Measurements from ENCODE around the gene OR2AG2. TPM values are rescaled to one million over a fixed set of nuclear protein-coding genes. Genes with fewer than 3 reads are reported as not detected.

The OR2AG2 gene
- total and polyA plus RNA-seq, 2 donors, result 0.05 TPM

DNA sequence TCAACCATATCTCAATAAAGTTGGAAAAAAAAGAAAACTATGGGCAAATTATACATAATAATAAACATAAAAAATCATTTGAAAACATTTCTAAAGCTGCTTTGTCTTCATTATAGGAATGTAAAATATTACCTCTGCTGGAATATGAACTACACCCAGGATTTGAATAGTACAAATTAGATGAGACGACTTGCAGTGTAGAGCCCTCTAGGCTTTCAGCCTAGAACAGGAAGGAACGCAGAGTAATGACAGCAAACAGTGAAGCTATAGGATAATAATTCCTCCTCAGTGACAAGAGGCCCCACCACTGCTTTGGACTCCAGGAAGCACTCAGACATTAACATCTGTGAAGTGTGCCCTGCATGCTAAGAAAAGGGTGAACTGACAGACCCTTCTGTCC lies 18.8 kb upstream of the OR2AG2 start:
- Histone ChIP-seq H3K27ac (ENCODE audit: low read depth in 1 of 2, low read length in 1 of 2) (no peak overlapping the region), H3K4me3 (ENCODE audit: low read length in 2 of 2) (no peak overlapping the region), H3K27me3 (ENCODE audit: control insufficient read depth in 2 of 2, insufficient read depth in 1 of 2, low read length in 1 of 2) (no peaks in the 10 kb centered on the region), H3K9me3 (ENCODE audit: control insufficient read depth in 2 of 2, insufficient read depth in 1 of 2, low read length in 1 of 2) (no peaks in the 10 kb centered on the region), H3K36me3 (ENCODE audit: control insufficient read depth in 2 of 2, insufficient read depth in 2 of 2, low read length in 1 of 2) (no peaks in the 10 kb centered on the region), H3K4me1 (ENCODE audit: control insufficient read depth in 2 of 2, insufficient read depth in 2 of 2, low read length in 2 of 2) (no peaks in the 10 kb centered on the region)
- whole genome bisulfite sequencing, result 91% methylated on average over 2 of the region's 2 CpGs
- DNase-seq (ENCODE audit: low read depth in 6 of 9, low spot score in 9 of 9), result no peak

DNA sequence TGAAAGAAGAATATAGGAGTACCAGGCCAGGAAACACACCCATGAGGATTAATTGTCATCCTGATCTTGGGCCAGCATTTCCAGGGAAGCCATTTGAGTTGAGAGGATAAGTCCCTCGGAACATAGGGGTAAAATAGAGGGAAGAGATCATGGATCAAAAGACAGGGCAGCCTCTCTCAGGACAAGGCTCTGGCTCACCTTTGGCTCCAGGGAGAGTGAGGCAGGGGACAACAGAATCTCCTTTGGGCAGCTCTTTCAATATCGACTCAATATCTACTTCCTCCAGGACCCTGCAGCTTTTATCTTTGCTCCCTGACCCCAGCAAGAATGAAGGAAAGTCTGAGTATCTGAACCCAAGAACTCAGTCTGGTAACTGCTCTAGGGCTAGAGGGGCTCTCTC lies 10.9 kb upstream of the OR2AG2 start, which contains the start of gene OR2AG1:
Gene OR2AG1, plus strand, starts transcription at position 301 of the 400 bp plus-strand sequence. CDS start 2,018 bp downstream, outside the sequence.
- DNase-seq (ENCODE audit: low read depth in 6 of 9, low spot score in 9 of 9), result no peak
- WGBS, result 91% methylated on average over 2 of the region's 2 CpGs
- H3K9me3 ChIP-seq (ENCODE audit: control insufficient read depth in 2 of 2, insufficient read depth in 1 of 2, low read length in 1 of 2), result no peaks in the 10 kb centered on the region
- H3K4me1 ChIP-seq (ENCODE audit: control insufficient read depth in 2 of 2, insufficient read depth in 2 of 2, low read length in 2 of 2), result no peaks in the 10 kb centered on the region
- H3K4me3 ChIP-seq (ENCODE audit: low read length in 2 of 2), result no peak within 1 kb of the TSS
- H3K36me3 ChIP-seq (ENCODE audit: control insufficient read depth in 2 of 2, insufficient read depth in 2 of 2, low read length in 1 of 2), result no peaks in the 10 kb centered on the region
- no peak within 1 kb of the TSS for H3K27ac ChIP-seq (ENCODE audit: low read depth in 1 of 2, low read length in 1 of 2)
- no peaks in the 10 kb centered on the region for H3K27me3 ChIP-seq (ENCODE audit: control insufficient read depth in 2 of 2, insufficient read depth in 1 of 2, low read length in 1 of 2)

DNA sequence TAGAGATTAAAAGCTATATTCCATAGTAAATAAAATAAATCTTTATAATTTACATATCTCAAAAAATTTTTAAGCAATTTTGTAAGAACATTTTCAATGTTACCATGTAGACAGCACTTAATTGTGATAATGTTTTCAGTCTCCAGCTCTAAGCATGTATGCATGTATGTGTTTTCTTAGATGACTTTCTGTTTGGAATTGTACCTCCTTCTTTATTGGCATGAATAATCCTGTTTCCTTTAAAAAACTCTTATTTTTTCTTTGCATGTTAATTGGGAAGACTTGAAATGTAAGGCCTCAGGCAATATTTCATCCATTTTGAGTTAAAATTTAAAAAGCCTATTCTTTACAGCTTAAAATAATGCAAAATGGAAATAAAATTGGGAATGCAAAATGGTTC lies 9.1 kb upstream of the OR2AG2 start:
- H3K27ac ChIP-seq (ENCODE audit: low read depth in 1 of 2, low read length in 1 of 2), result no peak overlapping the region
- H3K4me3 ChIP-seq (ENCODE audit: low read length in 2 of 2), result no peak overlapping the region
- H3K27me3 ChIP-seq (ENCODE audit: control insufficient read depth in 2 of 2, insufficient read depth in 1 of 2, low read length in 1 of 2), result no peaks in the 10 kb centered on the region
- no peaks in the 10 kb centered on the region for H3K9me3 ChIP-seq (ENCODE audit: control insufficient read depth in 2 of 2, insufficient read depth in 1 of 2, low read length in 1 of 2)
- no peaks in the 10 kb centered on the region for H3K4me1 ChIP-seq (ENCODE audit: control insufficient read depth in 2 of 2, insufficient read depth in 2 of 2, low read length in 2 of 2)
- H3K36me3 ChIP-seq (ENCODE audit: control insufficient read depth in 2 of 2, insufficient read depth in 2 of 2, low read length in 1 of 2), result no peaks in the 10 kb centered on the region
- DNase-seq (ENCODE audit: low read depth in 6 of 9, low spot score in 9 of 9), result no peak

DNA sequence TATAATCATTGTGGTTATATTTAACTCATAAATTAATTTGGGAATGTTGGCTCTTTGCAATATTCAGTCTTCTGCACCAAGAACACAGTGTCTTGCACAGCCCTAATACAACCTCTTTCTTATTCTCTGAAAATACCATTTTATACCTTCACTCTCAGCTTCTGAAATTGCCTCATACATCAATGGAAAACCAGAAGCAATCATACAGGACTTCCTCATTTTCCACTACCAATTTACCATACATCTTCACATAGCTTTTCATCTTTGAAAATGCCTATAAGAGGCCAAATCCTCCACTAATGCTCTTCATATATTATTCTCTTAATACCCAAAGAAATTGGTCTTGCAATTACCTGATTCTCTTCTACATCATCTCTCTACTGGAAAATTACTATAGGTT lies 6.7 kb upstream of the OR2AG2 start:
- no peaks in the 10 kb centered on the region for H3K36me3 ChIP-seq (ENCODE audit: control insufficient read depth in 2 of 2, insufficient read depth in 2 of 2, low read length in 1 of 2)
- no peaks in the 10 kb centered on the region for H3K4me1 ChIP-seq (ENCODE audit: control insufficient read depth in 2 of 2, insufficient read depth in 2 of 2, low read length in 2 of 2)
- H3K27ac ChIP-seq (ENCODE audit: low read depth in 1 of 2, low read length in 1 of 2), result no peak overlapping the region
- DNase-seq (ENCODE audit: low read depth in 6 of 9, low spot score in 9 of 9), result no peak
- no peaks in the 10 kb centered on the region for H3K27me3 ChIP-seq (ENCODE audit: control insufficient read depth in 2 of 2, insufficient read depth in 1 of 2, low read length in 1 of 2)
- H3K9me3 ChIP-seq (ENCODE audit: control insufficient read depth in 2 of 2, insufficient read depth in 1 of 2, low read length in 1 of 2), result no peaks in the 10 kb centered on the region
- no peak overlapping the region for H3K4me3 ChIP-seq (ENCODE audit: low read length in 2 of 2)

DNA sequence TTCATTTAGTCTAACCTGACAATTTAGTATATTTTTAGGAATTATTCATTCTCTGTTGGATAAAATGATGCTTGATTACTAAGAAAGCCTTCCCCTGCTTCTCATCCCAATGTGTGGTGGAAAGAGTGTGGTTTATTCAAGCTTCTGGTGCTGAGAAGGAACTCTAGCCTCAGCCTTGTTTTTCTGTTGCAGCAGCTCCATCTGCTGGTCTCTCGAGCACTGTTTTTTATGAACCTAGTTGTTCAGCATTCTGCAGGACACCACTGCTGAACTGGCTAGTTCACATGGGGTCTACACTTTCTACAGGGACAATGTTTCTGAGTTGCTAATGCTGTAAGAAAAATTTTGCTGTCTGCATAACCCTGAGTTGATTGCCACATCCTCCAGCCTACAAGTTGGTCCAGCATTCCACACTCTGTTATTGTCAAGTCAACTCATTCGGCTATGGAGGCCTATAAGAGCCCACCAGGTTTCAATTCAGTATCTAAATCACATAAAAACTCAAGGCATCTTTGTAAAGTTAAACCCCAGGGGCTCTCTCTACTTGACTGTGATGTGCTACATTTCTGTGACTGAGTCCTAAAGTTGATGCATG lies 14.3 kb downstream of the OR2AG2 start:
- peak in 6 of 9 donors; percentile 35 to 78 (median 58) for DNase-seq (ENCODE audit: low read depth in 6 of 9, low spot score in 9 of 9)
- H3K4me1 ChIP-seq (ENCODE audit: control insufficient read depth in 2 of 2, insufficient read depth in 2 of 2, low read length in 2 of 2), result no peaks in the 10 kb centered on the region
- no peaks in the 10 kb centered on the region for H3K27me3 ChIP-seq (ENCODE audit: control insufficient read depth in 2 of 2, insufficient read depth in 1 of 2, low read length in 1 of 2)
- H3K4me3 ChIP-seq (ENCODE audit: low read length in 2 of 2), result no peak overlapping the region
- H3K36me3 ChIP-seq (ENCODE audit: control insufficient read depth in 2 of 2, insufficient read depth in 2 of 2, low read length in 1 of 2), result no peaks in the 10 kb centered on the region
- H3K9me3 ChIP-seq (ENCODE audit: control insufficient read depth in 2 of 2, insufficient read depth in 1 of 2, low read length in 1 of 2), result peaks cover 0 to 2% of the 10 kb centered on the region in 2 donors
- WGBS, result 50% methylated on average over 2 of the region's 2 CpGs
- no peak overlapping the region for H3K27ac ChIP-seq (ENCODE audit: low read depth in 1 of 2, low read length in 1 of 2)

DNA sequence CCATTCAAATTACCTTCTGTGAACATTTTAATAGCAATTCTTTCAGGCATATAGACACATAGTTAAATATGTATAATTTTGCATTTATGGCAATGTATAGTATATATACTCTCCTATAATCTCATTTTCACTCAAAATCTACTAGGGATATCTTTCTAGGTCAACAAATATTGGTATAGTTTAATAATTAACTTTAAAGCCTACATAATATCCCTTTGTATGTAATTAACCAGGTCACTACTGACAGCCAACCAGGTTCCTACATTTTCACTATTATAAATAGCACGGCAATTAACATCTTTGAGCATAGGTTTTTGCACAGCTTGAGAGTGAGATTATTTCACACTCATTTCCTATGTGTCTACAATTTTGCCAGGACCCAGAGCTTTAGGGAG lies 15.8 kb downstream of the OR2AG2 start:
- H3K4me3 ChIP-seq (ENCODE audit: low read length in 2 of 2), result no peak overlapping the region
- H3K9me3 ChIP-seq (ENCODE audit: control insufficient read depth in 2 of 2, insufficient read depth in 1 of 2, low read length in 1 of 2), result no peaks in the 10 kb centered on the region
- no peaks in the 10 kb centered on the region for H3K36me3 ChIP-seq (ENCODE audit: control insufficient read depth in 2 of 2, insufficient read depth in 2 of 2, low read length in 1 of 2)
- no peak for DNase-seq (ENCODE audit: low read depth in 6 of 9, low spot score in 9 of 9)
- H3K4me1 ChIP-seq (ENCODE audit: control insufficient read depth in 2 of 2, insufficient read depth in 2 of 2, low read length in 2 of 2), result no peaks in the 10 kb centered on the region
- H3K27ac ChIP-seq (ENCODE audit: low read depth in 1 of 2, low read length in 1 of 2), result no peak overlapping the region
- 98% methylated on average over 1 of the region's 1 CpG for WGBS
- no peaks in the 10 kb centered on the region for H3K27me3 ChIP-seq (ENCODE audit: control insufficient read depth in 2 of 2, insufficient read depth in 1 of 2, low read length in 1 of 2)

DNA sequence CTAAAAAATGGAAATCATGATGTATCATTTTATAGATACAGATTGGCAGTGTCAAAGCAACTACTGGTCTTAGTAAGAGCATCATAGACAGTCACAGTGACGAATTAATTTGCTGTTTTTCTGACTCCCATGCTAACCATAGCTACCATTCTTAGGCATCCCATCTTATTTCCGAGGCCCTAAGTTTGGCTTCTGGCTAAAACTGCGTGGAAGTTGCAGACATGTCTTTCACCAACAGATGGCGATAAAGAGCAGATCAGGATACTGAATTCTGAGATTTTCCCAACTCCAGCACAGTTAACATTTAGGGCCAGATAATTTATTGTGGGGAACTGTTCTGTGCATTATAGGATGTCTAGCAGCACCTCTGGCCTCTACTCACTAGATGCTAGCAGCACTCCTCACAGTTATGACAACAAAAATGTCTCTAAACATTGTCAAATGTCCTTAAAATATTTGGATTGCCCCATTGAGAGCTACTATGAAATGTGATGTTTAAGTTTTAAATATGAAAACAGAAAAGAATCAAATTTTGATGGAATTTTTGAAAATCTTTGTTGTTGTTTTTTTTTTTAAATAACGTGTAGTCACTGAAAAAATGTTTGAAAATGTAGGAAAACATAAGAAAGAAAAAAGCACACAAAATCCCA lies 16.3 kb downstream of the OR2AG2 start:
- peak in 4 of 9 donors; percentile 10 to 54 (median 33) for DNase-seq (ENCODE audit: low read depth in 6 of 9, low spot score in 9 of 9)
- Histone ChIP-seq H3K27me3 (ENCODE audit: control insufficient read depth in 2 of 2, insufficient read depth in 1 of 2, low read length in 1 of 2) (no peaks in the 10 kb centered on the region), H3K4me1 (ENCODE audit: control insufficient read depth in 2 of 2, insufficient read depth in 2 of 2, low read length in 2 of 2) (no peaks in the 10 kb centered on the region), H3K9me3 (ENCODE audit: control insufficient read depth in 2 of 2, insufficient read depth in 1 of 2, low read length in 1 of 2) (no peaks in the 10 kb centered on the region), H3K27ac (ENCODE audit: low read depth in 1 of 2, low read length in 1 of 2) (no peak overlapping the region), H3K4me3 (ENCODE audit: low read length in 2 of 2) (no peak overlapping the region), H3K36me3 (ENCODE audit: control insufficient read depth in 2 of 2, insufficient read depth in 2 of 2, low read length in 1 of 2) (no peaks in the 10 kb centered on the region)
- WGBS, result 31% methylated on average over 5 of the region's 5 CpGs

DNA sequence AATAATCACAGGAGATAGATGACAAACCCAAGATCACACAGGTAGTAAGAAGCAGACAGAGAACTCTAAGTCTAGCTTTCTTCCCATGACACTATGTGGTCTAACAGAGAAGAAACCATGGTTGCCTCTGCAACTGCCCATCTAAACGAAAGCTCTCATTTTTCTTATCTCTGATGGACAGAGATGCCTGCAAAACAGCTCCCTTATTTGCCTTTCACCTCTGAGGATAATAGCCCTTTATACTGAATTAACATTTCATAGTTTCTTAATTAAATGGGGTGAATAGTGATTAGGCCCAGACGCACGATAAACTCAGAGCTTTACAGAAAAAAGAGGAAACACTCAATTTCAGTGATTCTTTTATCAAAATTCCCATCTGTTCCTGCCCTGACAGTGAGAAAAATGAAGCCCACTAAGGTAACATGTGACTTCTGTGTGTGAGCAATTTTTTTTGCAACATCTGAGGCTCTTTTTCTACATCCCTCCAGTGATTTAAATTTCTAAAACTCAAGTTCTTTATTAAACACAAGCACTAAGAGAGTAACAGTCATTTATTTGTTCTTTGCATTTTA lies 24.6 kb downstream of the OR2AG2 start:
- 58% methylated on average over 3 of the region's 3 CpGs for WGBS
- H3K9me3 ChIP-seq (ENCODE audit: control insufficient read depth in 2 of 2, insufficient read depth in 1 of 2, low read length in 1 of 2), result no peaks in the 10 kb centered on the region
- H3K4me3 ChIP-seq (ENCODE audit: low read length in 2 of 2), result no peak overlapping the region
- no peaks in the 10 kb centered on the region for H3K36me3 ChIP-seq (ENCODE audit: control insufficient read depth in 2 of 2, insufficient read depth in 2 of 2, low read length in 1 of 2)
- no peak for DNase-seq (ENCODE audit: low read depth in 6 of 9, low spot score in 9 of 9)
- no peaks in the 10 kb centered on the region for H3K27me3 ChIP-seq (ENCODE audit: control insufficient read depth in 2 of 2, insufficient read depth in 1 of 2, low read length in 1 of 2)
- H3K27ac ChIP-seq (ENCODE audit: low read depth in 1 of 2, low read length in 1 of 2), result peak overlapping the region in 1 of 2 donors; percentile 87
- peaks cover 2 to 9% of the 10 kb centered on the region in 2 donors for H3K4me1 ChIP-seq (ENCODE audit: control insufficient read depth in 2 of 2, insufficient read depth in 2 of 2, low read length in 2 of 2)

DNA sequence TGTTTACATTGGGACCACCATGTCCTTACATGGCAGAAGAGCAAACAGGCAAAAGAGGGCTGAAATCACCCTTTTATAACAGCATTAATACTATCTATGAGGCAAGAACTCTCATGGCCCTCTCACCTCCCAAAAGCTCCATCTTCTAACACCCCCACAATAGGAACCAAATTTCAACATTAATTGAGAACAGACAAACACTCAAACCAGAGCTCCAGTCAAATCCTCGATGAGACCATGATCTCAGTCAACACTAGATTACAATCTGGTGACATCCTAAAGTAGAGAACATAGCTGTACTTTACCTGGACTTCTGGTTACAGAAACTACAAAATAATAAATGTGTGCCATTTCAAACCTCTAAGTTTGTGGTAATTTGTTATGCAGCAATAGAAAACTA lies 25.1 kb downstream of the OR2AG2 start:
- Histone ChIP-seq H3K36me3 (ENCODE audit: control insufficient read depth in 2 of 2, insufficient read depth in 2 of 2, low read length in 1 of 2) (no peaks in the 10 kb centered on the region), H3K4me3 (ENCODE audit: low read length in 2 of 2) (peak overlapping the region; percentile 51 to 56), H3K27ac (ENCODE audit: low read depth in 1 of 2, low read length in 1 of 2) (peak overlapping the region; percentile 87), H3K4me1 (ENCODE audit: control insufficient read depth in 2 of 2, insufficient read depth in 2 of 2, low read length in 2 of 2) (peaks cover 2 to 9% of the 10 kb centered on the region in 2 donors), H3K27me3 (ENCODE audit: control insufficient read depth in 2 of 2, insufficient read depth in 1 of 2, low read length in 1 of 2) (no peaks in the 10 kb centered on the region), H3K9me3 (ENCODE audit: control insufficient read depth in 2 of 2, insufficient read depth in 1 of 2, low read length in 1 of 2) (no peaks in the 10 kb centered on the region)
- no peak for DNase-seq (ENCODE audit: low read depth in 6 of 9, low spot score in 9 of 9)
- 41% methylated on average over 1 of the region's 1 CpG for WGBS
